IMR-90 (cell line): ENCODE data around the gene RCBTB2. TPM values are rescaled to one million over a fixed set of nuclear protein-coding genes. Genes with fewer than 3 reads are reported as not detected.

Experiments
- ATAC-seq: fragments of 200-7000 bp; cut with Tn5 transposase; 2 replicates; pipeline ENCODE4 v1.9.1; 2020; ENCODE audit warnings: low read depth, mild to moderate bottlenecking, moderate library complexity
- BruUV-seq: library from RNA; stranded (reverse); fragments of 400-500 nt; replicated peaks from 2 replicates; lab custom pipeline; 2021; lab: Mats Ljungman, UMichigan
- CTCF ChIA-PET: fragments of 300-600 bp; formaldehyde crosslinking; extraction: SDS; loops from one replicate; lab custom pipeline; 2021; ENCODE audit warnings: antibody characterized with exemption; lab: Yijun Ruan, JAX
- POLR2A ChIA-PET: fragments of 300-600 bp; sonication (Branson Sonifier 250); formaldehyde crosslinking; loops from one replicate; lab custom pipeline; 2022; ENCODE audit warnings: antibody characterized with exemption; ENCODE audit not compliant: unreplicated experiment; lab: Charles Lee
- DNase-seq: peaks from one replicate; pipeline ENCODE4 v3.0.0; 2013
- H2AFZ ChIP-seq: replicated peaks from 2 replicates; pipeline ENCODE3; 2013; ENCODE audit warnings: low read length, mild to moderate bottlenecking; ENCODE audit not compliant: poor library complexity
- H2AK5ac ChIP-seq: 2 replicates; pipeline ENCODE4 v1.6.1; 2013; ENCODE audit warnings: low read depth, low read length, inconsistent platforms
- H2AK9ac ChIP-seq: replicated peaks from 2 replicates; pipeline ENCODE3; 2013; ENCODE audit warnings: mild to moderate bottlenecking, low read depth, low read length, moderate library complexity; ENCODE audit not compliant: poor library complexity
- H2BK120ac ChIP-seq: 2 replicates; pipeline ENCODE4 v1.6.1; 2013; ENCODE audit warnings: low read depth, low read length, inconsistent platforms
- H2BK15ac ChIP-seq: 3 replicates; pipeline ENCODE4 v1.6.1; 2013; ENCODE audit warnings: low read depth, low read length, inconsistent platforms
- H2BK20ac ChIP-seq: 2 replicates; pipeline ENCODE4 v1.6.1; 2013; ENCODE audit warnings: low read depth, mild to moderate bottlenecking, inconsistent platforms, low read length, moderate library complexity
- H2BK5ac ChIP-seq: 2 replicates; pipeline ENCODE4 v1.6.1; 2013; ENCODE audit warnings: mild to moderate bottlenecking, low read depth, low read length, inconsistent platforms; ENCODE audit not compliant: poor library complexity, severe bottlenecking
- H3K14ac ChIP-seq: replicated peaks from 2 replicates; pipeline ENCODE4 v1.6.1; 2013; ENCODE audit warnings: low read depth, low read length, inconsistent platforms
- H3K18ac ChIP-seq: 2 replicates; pipeline ENCODE4 v1.6.1; 2013; ENCODE audit warnings: low read depth, low read length, control low read depth
- H3K23ac ChIP-seq: 2 replicates; pipeline ENCODE4 v1.6.1; 2013; ENCODE audit warnings: low read depth, low read length, inconsistent platforms
- H3K27ac ChIP-seq: 2 replicates; pipeline ENCODE4 v1.5.1; 2013; ENCODE audit warnings: mild to moderate bottlenecking, control low read depth, low read length; ENCODE audit not compliant: insufficient read depth
- H3K27me3 ChIP-seq: 2 replicates; pipeline ENCODE4 v1.6.1; 2013; ENCODE audit warnings: low read length; ENCODE audit not compliant: control insufficient read depth, insufficient read depth
- H3K36me3 ChIP-seq: 2 replicates; pipeline ENCODE4 v1.6.1; 2013; ENCODE audit warnings: low read length, mixed read lengths; ENCODE audit not compliant: control insufficient read depth, insufficient read depth
- H3K4ac ChIP-seq: 2 replicates; pipeline ENCODE4 v1.6.1; 2013; ENCODE audit warnings: low read depth, low read length, inconsistent platforms
- H3K4me1 ChIP-seq: 2 replicates; pipeline ENCODE4 v1.6.1; 2013; ENCODE audit warnings: low read length, mixed read lengths; ENCODE audit not compliant: control insufficient read depth, insufficient read depth
- H3K4me2 ChIP-seq: 2 replicates; pipeline ENCODE4 v1.6.1; 2013; ENCODE audit warnings: low read depth, mild to moderate bottlenecking, control low read depth, low read length, moderate library complexity
- H3K4me3 ChIP-seq: 2 replicates; pipeline ENCODE4 v1.5.1; 2013; ENCODE audit warnings: low read depth, mild to moderate bottlenecking, control low read depth, low read length, moderate library complexity; ENCODE audit not compliant: insufficient read depth
- H3K56ac ChIP-seq: 2 replicates; pipeline ENCODE4 v1.6.1; 2013; ENCODE audit warnings: low read length, inconsistent platforms; ENCODE audit not compliant: insufficient read depth; ENCODE audit errors: extremely low read depth
- H3K79me1 ChIP-seq, 2 experiments: 2 replicates each; pipeline ENCODE4 v1.6.1; 2013; ENCODE audit warnings: low read length in 2 of 2, inconsistent platforms in 1 of 2, low read depth in 1 of 2
- H3K9ac ChIP-seq: 2 replicates; pipeline ENCODE4 v1.6.1; 2013; ENCODE audit warnings: low read depth, low read length, control low read depth
- H3K9me1 ChIP-seq: 2 replicates; pipeline ENCODE4 v1.6.1; 2013; ENCODE audit warnings: low read length, inconsistent platforms; ENCODE audit not compliant: insufficient read depth
- H3K9me3 ChIP-seq: 2 replicates; pipeline ENCODE4 v1.6.1; 2013; ENCODE audit warnings: low read length; ENCODE audit not compliant: control insufficient read depth, insufficient read depth
- H4K20me1 ChIP-seq: 2 replicates; pipeline ENCODE4 v1.6.1; 2013; ENCODE audit warnings: low read length, inconsistent platforms; ENCODE audit not compliant: insufficient read depth
- H4K5ac ChIP-seq: 2 replicates; pipeline ENCODE4 v1.6.1; 2013; ENCODE audit warnings: mild to moderate bottlenecking, low read depth, low read length, control low read depth
- H4K8ac ChIP-seq, 2 experiments: 2 replicates each; pipeline ENCODE4 v1.6.1; 2013; ENCODE audit warnings: low read depth in 2 of 2, low read length in 2 of 2, control low read depth in 1 of 2, inconsistent platforms in 1 of 2
- H4K91ac ChIP-seq: 2 replicates; pipeline ENCODE4 v1.6.1; 2013; ENCODE audit warnings: low read depth, low read length, inconsistent platforms; ENCODE audit not compliant: insufficient read depth
- BHLHE40 ChIP-seq: fragments of 150-350 bp; IDR thresholded peaks from 2 replicates; pipeline ENCODE4 v1.6.1; 2016; ENCODE audit warnings: mild to moderate bottlenecking, low read depth, low read length
- CEBPB ChIP-seq: IDR thresholded peaks from 2 replicates; pipeline ENCODE4 v1.6.1; 2012; ENCODE audit warnings: low read depth, low read length, improper control_type of control experiment
- CHD1 ChIP-seq: IDR thresholded peaks from 2 replicates; pipeline ENCODE4 v1.6.1; 2012; ENCODE audit warnings: low read depth, low read length, improper control_type of control experiment
- CTCF ChIP-seq: conservative IDR thresholded peaks from 2 replicates; pipeline ENCODE4 v1.5.1; 2012; ENCODE audit warnings: mild to moderate bottlenecking, low read depth, low read length, improper control_type of control experiment
- ELK1 ChIP-seq: fragments of 150-350 bp; IDR thresholded peaks from 2 replicates; pipeline ENCODE4 v1.6.1; 2016; ENCODE audit warnings: low read depth, mild to moderate bottlenecking, low read length, moderate library complexity, borderline replicate concordance
- FOS ChIP-seq: fragments of 150-350 bp; IDR thresholded peaks from 2 replicates; pipeline ENCODE4 v1.6.1; 2016; ENCODE audit warnings: low read depth, low read length
- MAFK ChIP-seq: IDR thresholded peaks from 2 replicates; pipeline ENCODE4 v1.6.1; 2012; ENCODE audit warnings: low read depth, low read length, improper control_type of control experiment
- MAZ ChIP-seq: IDR thresholded peaks from 2 replicates; pipeline ENCODE4 v1.6.1; 2012; ENCODE audit warnings: low read depth, mild to moderate bottlenecking, low read length, improper control_type of control experiment, moderate library complexity, borderline replicate concordance
- MXI1 ChIP-seq: IDR thresholded peaks from 2 replicates; pipeline ENCODE4 v1.6.1; 2012; ENCODE audit warnings: low read depth, mild to moderate bottlenecking, low read length, moderate library complexity, borderline replicate concordance
- NFE2L2 ChIP-seq: fragments of 150-350 bp; IDR thresholded peaks from 2 replicates; pipeline ENCODE4 v1.6.1; 2016; ENCODE audit warnings: low read depth, mild to moderate bottlenecking, low read length
- POLR2A ChIP-seq: IDR thresholded peaks from 2 replicates; pipeline ENCODE4 v1.6.1; 2012; ENCODE audit warnings: mild to moderate bottlenecking, low read depth, low read length
- RAD21 ChIP-seq: IDR thresholded peaks from 2 replicates; pipeline ENCODE4 v1.6.1; 2012; ENCODE audit warnings: low read length, improper control_type of control experiment
- RCOR1 ChIP-seq: IDR thresholded peaks from 2 replicates; pipeline ENCODE4 v1.6.1; 2012; ENCODE audit warnings: mild to moderate bottlenecking, low read length, improper control_type of control experiment; ENCODE audit not compliant: insufficient replicate concordance
- RFX5 ChIP-seq: IDR thresholded peaks from 2 replicates; pipeline ENCODE4 v1.8.0; 2012; ENCODE audit warnings: low read depth, mild to moderate bottlenecking, low read length, moderate library complexity
- SMC3 ChIP-seq: fragments of 150-350 bp; IDR thresholded peaks from 2 replicates; pipeline ENCODE4 v1.6.1; 2016; ENCODE audit warnings: low read depth, mild to moderate bottlenecking, antibody characterized with exemption, low read length, moderate library complexity
- USF2 ChIP-seq: fragments of 150-350 bp; IDR thresholded peaks from 2 replicates; pipeline ENCODE4 v1.6.1; 2017; ENCODE audit warnings: mild to moderate bottlenecking, antibody characterized with exemption, low read length, low read depth
- WGBS, 2 experiments: methylation state at CpG; one replicate each; pipeline versions ENCODE4 v1.1.5 to v1.1.7; 2013; ENCODE audit warnings: missing lambda C conversion rate in 2 of 2; ENCODE audit not compliant: insufficient read length in 1 of 2; ENCODE audit errors: extremely low coverage in 2 of 2; 5-methylcytosine and 5-hydroxymethylcytosine counted together
- dilution Hi-C: fragments of 300-500 bp; cut with HindIII; formaldehyde crosslinking; loops from one replicate; pipeline ENCODE4 v1.14.3; 2018; ENCODE audit warnings: low sequenced_read_pairs; ENCODE audit not compliant: unreplicated experiment
- in situ Hi-C: fragments of 300-500 bp; cut with MboI; formaldehyde crosslinking; loops from 3 replicates; pipeline ENCODE4 v1.14.3; 2019; ENCODE audit warnings: low sequenced_read_pairs, inconsistent platforms, mixed read lengths
- intact Hi-C: fragments of 100-400 bp; cut with micrococcal nuclease; formaldehyde crosslinking; loops from 2 replicates; pipeline ENCODE4 v1.10.0; 2022
- polyA plus RNA-seq, 3 experiments: library from polyadenylated mRNA; depleted of rRNA; stranded (reverse); fragments of >200 nt; gene quantifications; 2 replicates each; pipeline ENCODE4 v1.2.3, GENCODE V29; 2012; ENCODE audit warnings: low replicate concordance in 1 of 3
- total RNA-seq: library from RNA; depleted of rRNA; stranded (reverse); fragments of >200 nt; gene quantifications from 2 replicates; pipeline ENCODE4 v1.2.3, GENCODE V29; 2012

RCBTB2 gene
- total and polyA plus RNA-seq, 2 of the 4 experiments (the other 2 are of a cell fraction), result 4.0 to 5.2 TPM

- no peak for DNase-seq
- ChIA-PET POLR2A (no interaction called here), CTCF (no interaction called here)
- H4K20me1 ChIP-seq, result no peaks in the 10 kb centered on the region
- no peak overlapping the region for H3K18ac ChIP-seq
- H3K36me3 ChIP-seq, result no peaks in the 10 kb centered on the region
- no peak overlapping the region for H4K8ac ChIP-seq
- in situ Hi-C loops (no loop called here), intact Hi-C loops (no loop called here), dilution Hi-C loops (no loop called here)
- H3K4me3 ChIP-seq, result no peak overlapping the region
- H3K4me2 ChIP-seq, result no peak overlapping the region
- H2AK9ac ChIP-seq, result no peak overlapping the region
- H2BK20ac ChIP-seq, result no peak overlapping the region
- no peak overlapping the region for H3K23ac ChIP-seq
- H3K56ac ChIP-seq, result no peak overlapping the region
- H2BK15ac ChIP-seq, result no peak overlapping the region
- H3K4ac ChIP-seq, result no peak overlapping the region
- no peak overlapping the region for H2BK5ac ChIP-seq
- no peak overlapping the region for H3K9ac ChIP-seq
- no peak overlapping the region for H4K91ac ChIP-seq
- H3K27me3 ChIP-seq, result no peaks in the 10 kb centered on the region
- H3K9me3 ChIP-seq, result no peaks in the 10 kb centered on the region
- H3K27ac ChIP-seq, result no peak overlapping the region
- no peak overlapping the region for H3K14ac ChIP-seq
- no peak overlapping the region for H2AK5ac ChIP-seq
- TF ChIP-seq POLR2A, result no peak
- TF ChIP-seq SMC3, result no peak
- TF ChIP-seq NFE2L2, result no peak
- TF ChIP-seq MAZ, result no peak
- TF ChIP-seq CHD1, result no peak
- no peak for TF ChIP-seq RFX5
- TF ChIP-seq RCOR1, result no peak
- TF ChIP-seq MAFK, result no peak
- TF ChIP-seq RAD21, result no peak
- TF ChIP-seq MXI1, result no peak
- no peak for TF ChIP-seq CTCF
- no peak for TF ChIP-seq CEBPB
- no peak for TF ChIP-seq BHLHE40
- TF ChIP-seq USF2, result no peak
- no peak for TF ChIP-seq ELK1
- no peak for TF ChIP-seq FOS
- BruUV-seq, result no TSS peak
- no peak overlapping the region for H2AFZ ChIP-seq
- no peaks in the 10 kb centered on the region for H3K9me1 ChIP-seq
- H3K4me1 ChIP-seq, result no peaks in the 10 kb centered on the region
- H3K79me1 ChIP-seq, result no peaks in the 10 kb centered on the region
- no CpG with 5 or more reads among the region's 4 CpGs for WGBS, 2 experiments
- no peak for ATAC-seq
- H2BK120ac ChIP-seq, result no peak overlapping the region
- no peak overlapping the region for H4K5ac ChIP-seq
These were observed 29.6 kb upstream of the RCBTB2 start for GRCh38 chr13:48562296-48563066.
